Measurements from ENCODE around the gene CIROP. TPM values are rescaled to one million over a fixed set of nuclear protein-coding genes. Genes with fewer than 3 reads are reported as not detected.

The CIROP gene
- total RNA-seq, 1 experiment from 2014 or later: not detected

- no peak overlapping the region for H3T11ph ChIP-seq (ENCODE audit: low read length)
- no peak overlapping the region for H2AK5ac ChIP-seq (ENCODE audit: insufficient read length, low read length)
- Mint-ChIP-seq H3K36me3 (ENCODE audit: insufficient read depth in 1 of 3, low read depth in 3 of 3) (peaks cover 7 to 36% (median 25%) of the 10 kb centered on the region in 3 experiments), H3K27ac (peak overlapping the region in 1 of 3 experiments; percentile 60; a peak in 1 of 7 replicates), H3K4me3 (0 out of 5 replicates have a peak overlapping the region, but pooled peaks of 1 of the 2 experiments have one; percentile 55), H3K4me1 (peaks cover 16 to 19% of the 10 kb centered on the region in 2 experiments), H3K9me3 (no peaks in the 10 kb centered on the region), H3K27me3 (ENCODE audit: low read depth) (peaks cover 8% of the 10 kb centered on the region)
- H3K27ac ChIP-seq (ENCODE audit: insufficient read length, low read depth, low read length): no peak overlapping the region
- no peaks in the 10 kb centered on the region for H4K20me1 ChIP-seq (ENCODE audit: control insufficient read depth, insufficient read depth, insufficient read length)
- peaks cover 15% of the 10 kb centered on the region for H3K23me2 ChIP-seq (ENCODE audit: insufficient read length, low read depth, low read length, poor library complexity, severe bottlenecking)
- no peak overlapping the region for H3K23ac ChIP-seq (ENCODE audit: insufficient read length, low read depth, low read length)
- H3K56ac ChIP-seq (ENCODE audit: insufficient read length, low read depth, low read length): no peak overlapping the region
- H3K18ac ChIP-seq (ENCODE audit: insufficient read length, low read depth, low read length): no peak overlapping the region
- TF ChIP-seq CTCF (conservative IDR thresholded peaks at IDR 0.05): peak; percentile 54; the same call in 2 of the 3 replicates
- no peak overlapping the region for H2BK5ac ChIP-seq (ENCODE audit: insufficient read length, low read length)
- no peak overlapping the region for H3K4ac ChIP-seq (ENCODE audit: low read depth, low read length)
- no peak overlapping the region for H4K91ac ChIP-seq (ENCODE audit: insufficient read length, low read depth, low read length)
- H3K4me2 ChIP-seq (ENCODE audit: insufficient read depth, insufficient read length, low read length): no peak overlapping the region
- no peak overlapping the region for H2BK20ac ChIP-seq (ENCODE audit: low read depth, low read length, poor library complexity, severe bottlenecking)
- no peak overlapping the region for H2BK15ac ChIP-seq (ENCODE audit: low read depth, low read length)
- H3K4me1 ChIP-seq (ENCODE audit: insufficient read depth, low read length): no peaks in the 10 kb centered on the region; the same call in 1 of the 2 replicates
- peak; percentile 50 for DNase-seq
- no peak overlapping the region for H3K9ac ChIP-seq (ENCODE audit: extremely low read depth, insufficient read length, low read length)
- no peaks in the 10 kb centered on the region for H3K79me1 ChIP-seq (ENCODE audit: insufficient read depth, low read depth, low read length, poor library complexity, severe bottlenecking)
- no peaks in the 10 kb centered on the region for H3K9me3 ChIP-seq (ENCODE audit: control insufficient read depth, low read depth, low read length)
- no peaks in the 10 kb centered on the region for H3K79me2 ChIP-seq (ENCODE audit: insufficient read depth, low read length)
- no peak overlapping the region for H4K5ac ChIP-seq (ENCODE audit: insufficient read length, low read depth, low read length)
- no peak overlapping the region for H3K14ac ChIP-seq (ENCODE audit: insufficient read depth, low read length)
- no peak overlapping the region for H2AFZ ChIP-seq (ENCODE audit: low read length)
- no peaks in the 10 kb centered on the region for H3K27me3 ChIP-seq (ENCODE audit: insufficient read depth, low read length)
- H2BK12ac ChIP-seq (ENCODE audit: insufficient read length, low read depth, low read length): no peak overlapping the region
- no peak overlapping the region for H2BK120ac ChIP-seq (ENCODE audit: low read depth, low read length, poor library complexity, severe bottlenecking)
- H4K8ac ChIP-seq (replicated peaks; ENCODE audit: insufficient read length, low read depth, low read length): no peak overlapping the region
- WGBS (ENCODE audit: extremely low coverage, insufficient read length, low lambda C conversion rate): no CpG with 5 or more reads among the region's 17 CpGs
Measured at GRCh38 chr14:23054000-23054811, 50.6 kb downstream of the CIROP start.

Data from H9 (cell line).